CD4-positive, CD25-positive, alpha-beta regulatory T cell (primary cell): ENCODE data around the gene APOB. TPM values are rescaled to one million over a fixed set of nuclear protein-coding genes. Genes with fewer than 3 reads are reported as not detected.
A peak's percentile ranks its signal among the peaks of the same experiment; 100 is the strongest.

Experiments used
- ATAC-seq, 2 donors: fragments of 150-1000 bp; cut with Tn5 transposase; one replicate each; pipeline ENCODE4 v1.10.0; 2021; ENCODE audit warnings: low read depth in 2 of 2, moderate number of reproducible peaks in 2 of 2, moderate library complexity in 1 of 2
- DNase-seq, 3 donors: peaks; one replicate each; pipeline versions ENCODE4 v3.0.0 to v3.0.0-alpha.2; 2012 to 2022; ENCODE audit warnings: mixed read lengths in 1 of 3
- H3K27ac ChIP-seq: one replicate; pipeline ENCODE4 v1.7.0; 2013; ENCODE audit warnings: mild to moderate bottlenecking, low read length; ENCODE audit not compliant: insufficient read depth, poor library complexity, severe bottlenecking
- H3K27me3 ChIP-seq: one replicate; pipeline ENCODE4 v1.7.0; 2013; ENCODE audit warnings: low read length; ENCODE audit not compliant: control insufficient read depth, insufficient read depth
- H3K36me3 ChIP-seq: one replicate; pipeline ENCODE4 v1.7.0; 2013; ENCODE audit warnings: mild to moderate bottlenecking, low read length, moderate library complexity; ENCODE audit not compliant: control insufficient read depth, insufficient read depth
- H3K4me1 ChIP-seq: 2 replicates; pipeline ENCODE4 v1.7.0; 2013; ENCODE audit warnings: mild to moderate bottlenecking, low read length; ENCODE audit not compliant: insufficient read depth, control insufficient read depth, poor library complexity, severe bottlenecking
- H3K4me3 ChIP-seq: one replicate; pipeline ENCODE4 v1.7.0; 2013; ENCODE audit warnings: low read depth, mild to moderate bottlenecking, low read length, moderate library complexity
- H3K9me3 ChIP-seq, 2 experiments: 1 replicate in 1 of 2; 2 replicates in 1 of 2; pipeline ENCODE4 v1.7.0; 2013; ENCODE audit warnings: low read length in 2 of 2, mild to moderate bottlenecking in 1 of 2, moderate library complexity in 1 of 2; ENCODE audit not compliant: control insufficient read depth in 2 of 2
- H3K27ac Mint-ChIP-seq, 3 donors: one replicate each; pipeline ENCODE4 v1.8.0; 2020 to 2022; ENCODE audit warnings: mild to moderate bottlenecking in 3 of 3, mixed read lengths in 3 of 3, moderate library complexity in 2 of 3
- H3K27me3 Mint-ChIP-seq: one replicate; pipeline ENCODE4 v1.8.0; 2022; ENCODE audit warnings: mild to moderate bottlenecking, mixed read lengths
- H3K36me3 Mint-ChIP-seq: one replicate; pipeline ENCODE4 v1.8.0; 2020; ENCODE audit warnings: mixed read lengths
- H3K4me1 Mint-ChIP-seq, 4 donors: one replicate each; pipeline ENCODE4 v1.8.0; 2020 to 2022; ENCODE audit warnings: mixed read lengths in 4 of 4, mild to moderate bottlenecking in 1 of 4
- H3K4me3 Mint-ChIP-seq, 4 donors: one replicate each; pipeline ENCODE4 v1.8.0; 2020 to 2022; ENCODE audit warnings: mild to moderate bottlenecking in 4 of 4, mixed read lengths in 4 of 4, moderate library complexity in 3 of 4
- H3K9me3 Mint-ChIP-seq, 7 donors: one replicate each; pipeline ENCODE4 v1.8.0; 2020 to 2022; ENCODE audit warnings: mixed read lengths in 7 of 7, mild to moderate bottlenecking in 3 of 7, moderate library complexity in 2 of 7
- polyA plus RNA-seq, 4 donors: library from polyadenylated mRNA; unstranded; fragments of 300-500 nt; fragmentation: Illumina TruSeq; gene quantifications; one replicate each; pipeline ENCODE4 v1.2.3, GENCODE V29; 2021
- total RNA-seq: library from RNA; stranded (reverse); gene quantifications from one replicate; pipeline ENCODE4 v1.2.3, GENCODE V29; 2022

Gene APOB
- total RNA-seq (not detected), polyA plus RNA-seq (not detected)

GRCh38 chr2:21043744-21044532 lies at the start of gene APOB:
APOB (minus strand) TSS chr2:21044073; CDS start chr2:21043945, 128 bp downstream.
- Histone ChIP-seq H3K36me3 (no peaks in the 10 kb centered on the region), H3K4me1 (no peaks in the 10 kb centered on the region), H3K4me3 (no peak within 1 kb of the TSS), H3K27ac (no peak within 1 kb of the TSS), H3K9me3 (no peaks in the 10 kb centered on the region), H3K27me3 (no peaks in the 10 kb centered on the region)
- no peak within 1 kb of the TSS for H3K27ac Mint-ChIP-seq
- DNase-seq (no peak), ATAC-seq (no peak)
- peak within 1 kb of the TSS in 2 of 4 donors; percentile 40 to 59 for H3K4me3 Mint-ChIP-seq
- no peaks in the 10 kb centered on the region for H3K9me3 Mint-ChIP-seq
- H3K27me3 Mint-ChIP-seq: peaks cover 16% of the 10 kb centered on the region
- H3K36me3 Mint-ChIP-seq: no peaks in the 10 kb centered on the region
- H3K4me1 Mint-ChIP-seq: peaks cover 0 to 4% (median 2%) of the 10 kb centered on the region in 4 donors

GRCh38 chr2:21092308-21092869 lies 48.5 kb upstream of the APOB start:
- ATAC-seq: no peak
- H3K4me1 ChIP-seq: no peaks in the 10 kb centered on the region
- H3K27me3 Mint-ChIP-seq: peaks cover 6% of the 10 kb centered on the region
- no peaks in the 10 kb centered on the region for H3K36me3 Mint-ChIP-seq
- no peaks in the 10 kb centered on the region for H3K4me1 Mint-ChIP-seq
- H3K4me3 Mint-ChIP-seq: no peak overlapping the region
- peaks cover 0 to 2% (median 0%) of the 10 kb centered on the region in 7 donors for H3K9me3 Mint-ChIP-seq
- H3K27ac Mint-ChIP-seq: no peak overlapping the region
- H3K4me3 ChIP-seq: no peak overlapping the region
- no peaks in the 10 kb centered on the region for H3K36me3 ChIP-seq
- H3K9me3 ChIP-seq: no peaks in the 10 kb centered on the region
- no peak overlapping the region for H3K27ac ChIP-seq
- no peak for DNase-seq
- H3K27me3 ChIP-seq: no peaks in the 10 kb centered on the region

- Mint-ChIP-seq H3K4me1 (no peaks in the 10 kb centered on the region), H3K9me3 (peaks cover 0 to 3% (median 0%) of the 10 kb centered on the region in 7 donors), H3K27ac (no peak overlapping the region), H3K27me3 (peaks cover 6% of the 10 kb centered on the region), H3K36me3 (no peaks in the 10 kb centered on the region), H3K4me3 (no peak overlapping the region)
- Histone ChIP-seq H3K9me3 (no peaks in the 10 kb centered on the region), H3K4me1 (no peaks in the 10 kb centered on the region), H3K27me3 (no peaks in the 10 kb centered on the region), H3K4me3 (no peak overlapping the region), H3K27ac (no peak overlapping the region), H3K36me3 (no peaks in the 10 kb centered on the region)
- DNase-seq (no peak), ATAC-seq (no peak)
Observed at GRCh38 chr2:21084401-21084800, 40.5 kb upstream of the APOB start.

GRCh38 chr2:21083482-21083881 lies 39.6 kb upstream of the APOB start:
- no peaks in the 10 kb centered on the region for H3K27me3 ChIP-seq
- Mint-ChIP-seq H3K4me1 (no peaks in the 10 kb centered on the region), H3K36me3 (no peaks in the 10 kb centered on the region), H3K4me3 (no peak overlapping the region), H3K27ac (no peak overlapping the region), H3K9me3 (peaks cover 0 to 3% (median 0%) of the 10 kb centered on the region in 7 donors), H3K27me3 (peaks cover under 1% of the 10 kb centered on the region)
- H3K4me3 ChIP-seq: no peak overlapping the region
- no peaks in the 10 kb centered on the region for H3K36me3 ChIP-seq
- H3K4me1 ChIP-seq: no peaks in the 10 kb centered on the region
- no peak for DNase-seq
- H3K27ac ChIP-seq: no peak overlapping the region
- no peak for ATAC-seq
- no peaks in the 10 kb centered on the region for H3K9me3 ChIP-seq

- no peak for ATAC-seq
- Mint-ChIP-seq H3K27me3 (peaks cover 9% of the 10 kb centered on the region), H3K27ac (no peak overlapping the region)
Observed at GRCh38 chr2:21078296-21078695, 34.4 kb upstream of the APOB start.

GRCh38 chr2:21072477-21073242 lies 28.8 kb upstream of the APOB start:
- H3K27ac ChIP-seq: no peak overlapping the region
- H3K4me3 ChIP-seq: no peak overlapping the region
- H3K4me1 ChIP-seq: no peaks in the 10 kb centered on the region
- Mint-ChIP-seq H3K36me3 (no peaks in the 10 kb centered on the region), H3K9me3 (peaks cover 0 to 5% (median 2%) of the 10 kb centered on the region in 7 donors), H3K4me3 (no peak overlapping the region), H3K27ac (no peak overlapping the region), H3K4me1 (no peaks in the 10 kb centered on the region), H3K27me3 (peaks cover 7% of the 10 kb centered on the region)
- ATAC-seq (no peak), DNase-seq (no peak)
- no peaks in the 10 kb centered on the region for H3K36me3 ChIP-seq
- no peaks in the 10 kb centered on the region for H3K27me3 ChIP-seq
- H3K9me3 ChIP-seq: no peaks in the 10 kb centered on the region

More at GRCh38 chr2:21078296-21078695, 34.4 kb upstream of the APOB start:
- H3K27me3 ChIP-seq: no peaks in the 10 kb centered on the region
- no peaks in the 10 kb centered on the region for H3K36me3 ChIP-seq
- no peaks in the 10 kb centered on the region for H3K4me1 ChIP-seq
- Mint-ChIP-seq H3K36me3 (no peaks in the 10 kb centered on the region), H3K4me1 (no peaks in the 10 kb centered on the region), H3K9me3 (peaks cover 0 to 7% (median 2%) of the 10 kb centered on the region in 7 donors), H3K4me3 (no peak overlapping the region)
- no peak for DNase-seq
- H3K4me3 ChIP-seq: no peak overlapping the region
- H3K27ac ChIP-seq: no peak overlapping the region
- no peaks in the 10 kb centered on the region for H3K9me3 ChIP-seq

GRCh38 chr2:21070341-21071257 lies 26.7 kb upstream of the APOB start:
- H3K4me1 Mint-ChIP-seq: no peaks in the 10 kb centered on the region

More at GRCh38 chr2:21070341-21071257, 26.7 kb upstream of the APOB start:
- H3K4me1 ChIP-seq: no peaks in the 10 kb centered on the region
- H3K27ac ChIP-seq: no peak overlapping the region
- Mint-ChIP-seq H3K36me3 (no peaks in the 10 kb centered on the region), H3K4me3 (no peak overlapping the region), H3K27me3 (peaks cover 4% of the 10 kb centered on the region), H3K9me3 (peaks cover 0 to 8% (median 0%) of the 10 kb centered on the region in 7 donors), H3K27ac (no peak overlapping the region)
- no peaks in the 10 kb centered on the region for H3K36me3 ChIP-seq
- H3K4me3 ChIP-seq: no peak overlapping the region
- no peak for ATAC-seq
- peaks cover 2% of the 10 kb centered on the region for H3K27me3 ChIP-seq
- no peaks in the 10 kb centered on the region for H3K9me3 ChIP-seq
- no peak for DNase-seq
